HFFc6 (cell line): ENCODE results near the gene U2AF2. TPM values are rescaled to one million over a fixed set of nuclear protein-coding genes. Genes with fewer than 3 reads are reported as not detected.

Experiments
- DNase-seq: peaks from one replicate; pipeline ENCODE4 v3.0.0-alpha.2; 2018
- H3K27ac Mint-ChIP-seq: 2 replicates; pipeline ENCODE4 v1.8.0; 2020; ENCODE audit warnings: mild to moderate bottlenecking, mixed read lengths
- H3K27me3 Mint-ChIP-seq: 2 replicates; pipeline ENCODE4 v1.8.0; 2021; ENCODE audit warnings: mild to moderate bottlenecking, moderate library complexity, mixed read lengths; ENCODE audit not compliant: insufficient read depth
- H3K36me3 Mint-ChIP-seq: 2 replicates; pipeline ENCODE4 v1.8.0; 2021; ENCODE audit warnings: low read depth, mixed read lengths
- H3K4me1 Mint-ChIP-seq: 2 replicates; pipeline ENCODE4 v1.8.0; 2020; ENCODE audit warnings: low read depth, mixed read lengths
- H3K4me3 Mint-ChIP-seq: 2 replicates; pipeline ENCODE4 v1.8.0; 2020; ENCODE audit warnings: mild to moderate bottlenecking, moderate library complexity, mixed read lengths
- H3K9me3 Mint-ChIP-seq: 2 replicates; pipeline ENCODE4 v1.8.0; 2020; ENCODE audit warnings: mild to moderate bottlenecking, mixed read lengths
- total RNA-seq, 6 experiments: library from RNA; stranded (reverse); fragmentation: NEBNext Ultra II Directional; extraction: Animal tissue kit (Norgen Biotek cat#: 25700); gene quantifications; 2 replicates in 1 of 6; 3 replicates in 5 of 6; pipeline ENCODE4 v1.2.3, GENCODE V29; 2021
- TF ChIP-seq, protein P1 (sequence below): fragments of 200-600 bp; sonication (generic); IDR thresholded peaks from 2 replicates; pipeline ENCODE4 v1.5.0; 2021; ENCODE audit warnings: antibody characterized with exemption, mild to moderate bottlenecking

Gene U2AF2
- total RNA-seq, 6 experiments from 2014 or later: 212 to 241 (median 226) TPM

DNA sequence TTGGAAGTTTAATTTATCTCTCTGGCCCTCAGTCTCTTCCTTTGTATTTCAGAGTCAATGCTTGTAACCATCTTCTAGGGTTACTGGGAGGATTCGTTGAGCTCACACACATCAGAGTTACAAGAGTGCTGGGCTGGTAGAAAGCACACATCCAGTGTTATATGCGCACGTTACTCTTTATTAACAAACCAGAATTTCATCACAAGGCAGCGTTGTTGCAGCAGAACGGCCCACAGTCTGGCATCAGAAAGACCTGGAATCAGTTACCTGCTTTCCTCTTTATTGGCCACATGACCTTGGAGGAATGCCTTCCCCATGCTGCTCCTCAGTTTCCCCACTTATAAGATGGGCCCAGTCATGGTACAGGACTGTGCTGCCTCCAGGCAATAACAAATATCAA is 45.5 kb upstream of the U2AF2 start:
- peaks cover 1% of the 10 kb centered on the region for H3K27me3 Mint-ChIP-seq
- H3K27ac Mint-ChIP-seq: no peak overlapping the region
- DNase-seq: no peak
- H3K36me3 Mint-ChIP-seq: peaks cover 46% of the 10 kb centered on the region
- TF ChIP-seq, protein P1, sequence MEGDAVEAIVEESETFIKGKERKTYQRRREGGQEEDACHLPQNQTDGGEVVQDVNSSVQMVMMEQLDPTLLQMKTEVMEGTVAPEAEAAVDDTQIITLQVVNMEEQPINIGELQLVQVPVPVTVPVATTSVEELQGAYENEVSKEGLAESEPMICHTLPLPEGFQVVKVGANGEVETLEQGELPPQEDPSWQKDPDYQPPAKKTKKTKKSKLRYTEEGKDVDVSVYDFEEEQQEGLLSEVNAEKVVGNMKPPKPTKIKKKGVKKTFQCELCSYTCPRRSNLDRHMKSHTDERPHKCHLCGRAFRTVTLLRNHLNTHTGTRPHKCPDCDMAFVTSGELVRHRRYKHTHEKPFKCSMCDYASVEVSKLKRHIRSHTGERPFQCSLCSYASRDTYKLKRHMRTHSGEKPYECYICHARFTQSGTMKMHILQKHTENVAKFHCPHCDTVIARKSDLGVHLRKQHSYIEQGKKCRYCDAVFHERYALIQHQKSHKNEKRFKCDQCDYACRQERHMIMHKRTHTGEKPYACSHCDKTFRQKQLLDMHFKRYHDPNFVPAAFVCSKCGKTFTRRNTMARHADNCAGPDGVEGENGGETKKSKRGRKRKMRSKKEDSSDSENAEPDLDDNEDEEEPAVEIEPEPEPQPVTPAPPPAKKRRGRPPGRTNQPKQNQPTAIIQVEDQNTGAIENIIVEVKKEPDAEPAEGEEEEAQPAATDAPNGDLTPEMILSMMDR: no peak
- peaks cover 7% of the 10 kb centered on the region for H3K9me3 Mint-ChIP-seq
- H3K4me3 Mint-ChIP-seq: no peak overlapping the region
- peaks cover 32% of the 10 kb centered on the region for H3K4me1 Mint-ChIP-seq

DNA sequence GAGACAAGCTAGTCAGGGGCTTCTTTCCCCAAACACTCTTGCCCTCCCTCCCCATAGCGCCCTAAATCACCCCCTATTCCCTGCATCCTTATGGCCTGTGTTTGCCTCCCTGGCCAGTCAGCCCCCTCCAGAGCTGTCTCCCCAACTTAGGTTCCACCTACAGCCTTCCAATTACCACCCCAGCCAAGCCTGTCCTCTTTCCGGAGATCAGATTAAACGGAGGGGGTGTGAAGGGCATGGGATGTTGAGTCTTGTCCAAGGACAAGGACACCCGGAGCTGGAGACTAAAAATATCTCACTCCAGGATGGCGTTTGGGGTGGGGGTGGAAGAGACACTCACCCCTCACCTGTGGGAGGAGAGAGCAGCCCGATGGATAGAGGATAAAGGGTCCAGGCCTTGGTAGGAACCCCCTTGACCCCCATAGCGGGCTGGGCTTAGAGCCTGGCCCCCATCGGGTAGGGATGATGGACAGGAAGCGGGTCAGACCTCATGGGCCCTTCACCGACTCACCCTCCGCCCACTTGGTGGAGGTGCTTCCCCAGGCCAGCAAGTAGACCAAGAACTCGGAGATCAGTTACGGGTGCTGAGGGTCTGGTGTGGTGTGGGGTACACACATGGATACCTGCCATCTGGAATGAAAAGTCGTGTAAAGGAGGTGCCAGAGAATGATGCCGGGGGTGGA is 43.4 kb upstream of the U2AF2 start:
- Mint-ChIP-seq H3K4me3 (no peak overlapping the region), H3K36me3 (peaks cover 45% of the 10 kb centered on the region), H3K4me1 (peaks cover 23% of the 10 kb centered on the region), H3K27ac (no peak overlapping the region), H3K9me3 (peaks cover 7% of the 10 kb centered on the region), H3K27me3 (peaks cover 1% of the 10 kb centered on the region; the same call in 1 of the 2 replicates)
- DNase-seq: no peak
- TF ChIP-seq, protein P1: no peak

DNA sequence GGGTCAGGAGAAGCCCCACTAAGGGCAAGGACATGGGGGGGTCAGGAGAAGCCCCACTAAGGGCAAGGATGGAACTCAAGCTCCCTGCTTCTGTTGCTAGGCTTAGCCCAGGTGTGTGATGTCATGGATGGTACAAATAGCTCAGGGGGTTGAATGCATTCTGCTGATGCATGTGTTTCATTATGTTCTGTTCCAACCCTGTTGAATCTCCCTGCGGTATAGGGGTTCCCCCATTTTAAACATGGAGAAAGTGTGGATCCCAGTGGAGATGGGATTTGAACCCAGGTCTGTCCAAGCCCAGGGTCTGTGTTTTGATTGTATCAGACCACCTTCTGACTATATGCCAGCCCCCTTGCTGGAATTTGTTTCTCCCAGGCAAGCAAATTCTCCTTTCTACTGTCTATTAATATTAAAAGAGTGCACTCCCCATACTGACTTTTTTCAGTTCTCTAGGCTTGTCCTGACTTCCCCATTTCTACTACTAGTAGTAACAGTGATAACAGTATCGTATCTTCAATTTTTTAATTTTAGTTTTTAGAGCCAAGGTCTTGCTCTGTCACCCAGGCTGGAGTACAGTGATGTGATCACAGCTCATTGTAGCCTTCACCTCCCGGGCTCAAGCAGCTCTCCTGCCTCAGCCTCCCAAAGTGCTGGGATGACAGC is 42.7 kb upstream of the U2AF2 start:
- H3K4me3 Mint-ChIP-seq: no peak overlapping the region
- H3K9me3 Mint-ChIP-seq: peaks cover 7% of the 10 kb centered on the region
- peaks cover 16% of the 10 kb centered on the region for H3K4me1 Mint-ChIP-seq
- TF ChIP-seq, protein P1: no peak
- peaks cover 1% of the 10 kb centered on the region; the same call in 1 of the 2 replicates for H3K27me3 Mint-ChIP-seq
- H3K36me3 Mint-ChIP-seq: peaks cover 39% of the 10 kb centered on the region
- no peak overlapping the region for H3K27ac Mint-ChIP-seq
- DNase-seq: no peak

DNA sequence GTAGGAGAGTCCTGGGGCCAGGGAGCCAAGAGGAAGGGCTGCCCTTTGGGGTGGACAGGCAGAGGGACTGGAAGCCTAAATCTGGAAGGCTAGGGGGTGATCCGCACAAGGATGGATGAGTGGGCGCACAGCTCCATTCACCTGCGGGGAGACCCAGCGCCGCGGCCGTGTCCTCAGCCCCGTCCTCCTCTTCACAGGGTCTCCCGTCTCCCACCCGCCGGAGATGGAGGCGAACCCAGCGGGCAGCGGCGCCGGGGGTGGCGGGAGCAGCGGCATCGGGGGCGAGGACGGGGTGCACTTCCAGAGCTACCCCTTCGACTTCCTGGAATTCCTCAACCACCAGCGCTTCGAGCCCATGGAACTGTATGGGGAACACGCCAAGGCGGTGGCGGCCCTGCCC is 41.4 kb upstream of the U2AF2 start:
- Mint-ChIP-seq H3K4me3 (no peak overlapping the region), H3K9me3 (peaks cover 7% of the 10 kb centered on the region), H3K36me3 (peaks cover 37% of the 10 kb centered on the region), H3K4me1 (peaks cover 4% of the 10 kb centered on the region; the same call in 1 of the 2 replicates), H3K27me3 (peaks cover 1% of the 10 kb centered on the region; the same call in 1 of the 2 replicates), H3K27ac (no peak overlapping the region)
- DNase-seq: no peak
- TF ChIP-seq, protein P1: no peak

DNA sequence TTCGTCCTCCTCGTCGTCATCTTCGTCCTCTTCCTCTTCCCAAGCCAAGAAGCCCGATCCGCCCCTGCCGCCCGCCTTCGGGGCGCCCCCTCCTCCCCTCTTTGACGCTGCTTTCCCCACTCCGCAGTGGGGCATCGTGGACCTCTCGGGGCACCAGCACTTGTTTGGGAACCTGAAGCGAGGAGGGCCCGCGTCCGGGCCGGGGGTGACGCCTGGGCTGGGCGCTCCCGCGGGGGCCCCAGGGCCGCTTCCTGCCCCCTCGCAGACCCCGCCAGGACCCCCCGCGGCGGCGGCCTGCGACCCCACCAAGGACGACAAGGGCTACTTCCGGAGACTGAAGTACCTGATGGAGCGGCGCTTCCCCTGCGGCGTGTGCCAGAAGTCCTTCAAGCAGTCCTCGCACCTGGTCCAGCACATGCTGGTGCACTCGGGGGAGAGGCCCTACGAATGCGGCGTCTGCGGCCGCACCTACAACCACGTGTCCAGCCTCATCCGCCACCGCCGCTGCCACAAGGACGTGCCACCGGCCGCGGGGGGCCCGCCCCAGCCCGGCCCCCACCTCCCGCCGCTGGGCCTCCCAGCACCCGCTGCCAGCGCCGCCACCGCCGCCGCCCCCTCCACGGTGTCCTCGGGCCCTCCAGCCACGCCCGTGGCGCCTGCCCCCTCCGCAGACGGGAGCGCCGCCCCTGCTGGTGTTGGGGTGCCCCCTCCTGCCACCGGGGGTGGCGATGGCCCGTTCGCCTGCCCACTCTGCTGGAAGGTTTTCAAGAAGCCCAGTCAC is 40.7 kb upstream of the U2AF2 start:
- no peak overlapping the region for H3K4me3 Mint-ChIP-seq
- H3K27me3 Mint-ChIP-seq: peaks cover 1% of the 10 kb centered on the region; the same call in 1 of the 2 replicates
- H3K4me1 Mint-ChIP-seq: no peaks in the 10 kb centered on the region; the same call in 1 of the 2 replicates
- DNase-seq: no peak
- H3K9me3 Mint-ChIP-seq: peaks cover 7% of the 10 kb centered on the region
- TF ChIP-seq, protein P1: no peak
- H3K27ac Mint-ChIP-seq: no peak overlapping the region
- peaks cover 32% of the 10 kb centered on the region for H3K36me3 Mint-ChIP-seq
